Mesendoderm (in vitro differentiated cells): ENCODE data around the gene RCBTB2.
A peak's percentile ranks its signal among the peaks of the same experiment; 100 is the strongest.

ENCODE experiments used
- DNase-seq: peaks from one replicate; pipeline ENCODE4 v3.0.0; 2013
- H2AK5ac ChIP-seq: 2 replicates; pipeline ENCODE4 v1.6.1; 2013; ENCODE audit warnings: low read length, inconsistent platforms
- H2BK120ac ChIP-seq: 2 replicates; pipeline ENCODE4 v1.6.1; 2013; ENCODE audit warnings: low read depth, mild to moderate bottlenecking, low read length, moderate library complexity, mixed read lengths
- H2BK15ac ChIP-seq: replicated peaks from 2 replicates; pipeline ENCODE4 v1.6.1; 2013; ENCODE audit warnings: low read depth, mild to moderate bottlenecking, moderate library complexity
- H2BK5ac ChIP-seq: 2 replicates; pipeline ENCODE4 v1.6.1; 2013; ENCODE audit warnings: low read length, inconsistent platforms
- H3K18ac ChIP-seq: 2 replicates; pipeline ENCODE4 v1.6.1; 2013; ENCODE audit warnings: mild to moderate bottlenecking, low read length, mixed read lengths
- H3K23ac ChIP-seq: one replicate; pipeline ENCODE4 v1.6.1; 2013; ENCODE audit warnings: low read length
- H3K27ac ChIP-seq: 2 replicates; pipeline ENCODE4 v1.5.1; 2013; ENCODE audit warnings: low read depth, mild to moderate bottlenecking, inconsistent platforms, low read length, moderate library complexity
- H3K27me3 ChIP-seq: 2 replicates; pipeline ENCODE4 v1.6.1; 2013; ENCODE audit warnings: low read length, control low read depth, mild to moderate bottlenecking, inconsistent platforms; ENCODE audit not compliant: insufficient read depth, poor library complexity
- H3K36me3 ChIP-seq: 2 replicates; pipeline ENCODE4 v1.6.1; 2013; ENCODE audit warnings: low read length, inconsistent platforms; ENCODE audit not compliant: control insufficient read depth, insufficient read depth
- H3K4ac ChIP-seq: one replicate; pipeline ENCODE4 v1.6.1; 2013; ENCODE audit warnings: low read depth, mild to moderate bottlenecking, low read length, moderate library complexity
- H3K4me1 ChIP-seq: 2 replicates; pipeline ENCODE4 v1.6.1; 2013; ENCODE audit warnings: low read depth, low read length, inconsistent platforms; ENCODE audit not compliant: control insufficient read depth
- H3K4me2 ChIP-seq: 2 replicates; pipeline ENCODE4 v1.6.1; 2013; ENCODE audit warnings: low read length
- H3K4me3 ChIP-seq: 2 replicates; pipeline ENCODE4 v1.5.1; 2013; ENCODE audit warnings: mild to moderate bottlenecking, low read length
- H3K56ac ChIP-seq: one replicate; pipeline ENCODE4 v1.6.1; 2013; ENCODE audit warnings: low read length
- H3K79me1 ChIP-seq: 2 replicates; pipeline ENCODE4 v1.6.1; 2013; ENCODE audit warnings: low read length, inconsistent platforms
- H3K79me2 ChIP-seq: 2 replicates; pipeline ENCODE4 v1.6.1; 2013; ENCODE audit warnings: mild to moderate bottlenecking, low read length; ENCODE audit not compliant: control insufficient read depth, insufficient read depth
- H3K9ac ChIP-seq: 2 replicates; pipeline ENCODE4 v1.6.1; 2013; ENCODE audit warnings: low read length, inconsistent platforms
- H4K5ac ChIP-seq: one replicate; pipeline ENCODE4 v1.6.1; 2013; ENCODE audit warnings: low read length
- H4K8ac ChIP-seq: one replicate; pipeline ENCODE4 v1.6.1; 2013; ENCODE audit warnings: low read depth, mild to moderate bottlenecking, control low read depth, low read length, moderate library complexity
- WGBS: extraction: QIAGEN DNeasy Blood & Tissue Kit; methylation state at CpG from one replicate; pipeline ENCODE4 v1.1.7; 2013; ENCODE audit warnings: low lambda C conversion rate, missing lambda C conversion rate; ENCODE audit not compliant: insufficient coverage; ENCODE audit errors: extremely low coverage; 5-methylcytosine and 5-hydroxymethylcytosine counted together

Gene RCBTB2

DNA sequence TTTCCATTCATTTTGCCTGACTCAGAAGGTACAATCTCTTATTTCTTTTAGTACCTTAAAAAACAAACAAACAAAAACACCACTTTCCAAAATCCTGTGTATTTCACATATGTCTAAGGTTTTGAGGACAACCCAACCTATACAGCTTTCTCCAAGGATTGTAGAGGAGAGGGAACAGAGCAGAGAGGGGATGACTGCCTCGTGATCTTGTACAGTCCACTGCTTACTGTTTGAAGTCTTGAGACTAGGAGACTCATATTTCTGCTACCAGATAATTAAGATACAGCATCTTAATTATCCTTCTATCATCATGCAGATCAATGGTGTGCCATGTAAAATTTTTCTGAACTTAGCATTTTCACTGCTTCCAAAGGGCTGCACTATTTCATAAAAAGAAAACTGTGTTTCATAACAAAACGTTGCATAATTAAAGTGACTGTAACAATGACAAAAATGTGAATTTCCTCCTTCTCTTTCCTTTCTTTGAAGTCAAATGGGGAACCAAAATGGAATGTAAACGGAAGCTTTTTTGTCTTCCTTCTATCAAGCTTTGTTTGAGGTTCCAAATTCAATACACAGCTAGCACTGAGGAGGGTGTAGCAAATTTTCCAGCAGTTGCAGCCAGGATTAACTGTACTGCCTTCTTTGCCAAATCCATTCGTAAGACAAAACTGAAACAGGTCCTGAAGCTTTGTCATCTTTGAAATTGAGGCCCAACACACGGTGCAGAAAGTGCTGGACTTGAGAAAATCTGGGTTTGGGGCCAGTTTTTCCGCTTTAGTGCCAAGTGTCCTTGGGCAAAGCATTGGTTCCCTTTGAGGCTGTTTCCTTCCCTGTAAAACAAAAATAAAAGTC lies 34.9 kb upstream of the RCBTB2 start:
- DNase-seq = no peak
- no peaks in the 10 kb centered on the region for H3K27me3 ChIP-seq
- no peaks in the 10 kb centered on the region for H3K36me3 ChIP-seq
- no peak overlapping the region for H4K8ac ChIP-seq
- peaks cover 3% of the 10 kb centered on the region for H3K4me1 ChIP-seq
- no peak overlapping the region for H3K4me2 ChIP-seq
- H2BK5ac ChIP-seq = no peak overlapping the region
- H3K9ac ChIP-seq = no peak overlapping the region
- no peak overlapping the region for H3K27ac ChIP-seq
- H2BK15ac ChIP-seq = no peak overlapping the region
- H2AK5ac ChIP-seq = no peak overlapping the region
- H3K56ac ChIP-seq = no peak overlapping the region
- H3K79me1 ChIP-seq = no peaks in the 10 kb centered on the region
- H4K5ac ChIP-seq = no peak overlapping the region
- H3K4ac ChIP-seq = no peak overlapping the region
- H2BK120ac ChIP-seq = no peak overlapping the region
- no CpG with 5 or more reads among the region's 6 CpGs for WGBS
- no peak overlapping the region for H3K18ac ChIP-seq
- no peak overlapping the region for H3K4me3 ChIP-seq
- no peak overlapping the region for H3K23ac ChIP-seq
- no peaks in the 10 kb centered on the region for H3K79me2 ChIP-seq

GRCh38 chr13:48564056-48564455 lies 31.2 kb upstream of the RCBTB2 start:
- no peaks in the 10 kb centered on the region for H3K79me2 ChIP-seq

GRCh38 chr13:48563626-48564025 lies 30.7 kb upstream of the RCBTB2 start:
- H3K4me2 ChIP-seq = no peak overlapping the region
- H2BK120ac ChIP-seq = no peak overlapping the region
- H2BK15ac ChIP-seq = no peak overlapping the region
- no peak overlapping the region for H3K56ac ChIP-seq
- H3K79me1 ChIP-seq = no peaks in the 10 kb centered on the region
- H3K27ac ChIP-seq = no peak overlapping the region
- H3K4me1 ChIP-seq = peaks cover 3% of the 10 kb centered on the region
- H3K9ac ChIP-seq = no peak overlapping the region
- H4K8ac ChIP-seq = no peak overlapping the region
- no peak overlapping the region for H3K18ac ChIP-seq
- H2BK5ac ChIP-seq = no peak overlapping the region
- H3K23ac ChIP-seq = no peak overlapping the region
- no peak overlapping the region for H3K4me3 ChIP-seq
- H3K27me3 ChIP-seq = no peaks in the 10 kb centered on the region
- H4K5ac ChIP-seq = no peak overlapping the region
- H2AK5ac ChIP-seq = no peak overlapping the region
- DNase-seq = no peak
- no peak overlapping the region for H3K4ac ChIP-seq
- no peaks in the 10 kb centered on the region for H3K36me3 ChIP-seq
- H3K79me2 ChIP-seq = no peaks in the 10 kb centered on the region

More at GRCh38 chr13:48564056-48564455, 31.2 kb upstream of the RCBTB2 start:
- Histone ChIP-seq H2AK5ac (no peak overlapping the region), H3K36me3 (no peaks in the 10 kb centered on the region), H3K23ac (no peak overlapping the region), H4K5ac (no peak overlapping the region), H3K4me3 (no peak overlapping the region), H3K56ac (no peak overlapping the region), H2BK120ac (no peak overlapping the region), H3K18ac (no peak overlapping the region), H3K27ac (no peak overlapping the region), H3K27me3 (no peaks in the 10 kb centered on the region), H3K4me1 (peaks cover 3% of the 10 kb centered on the region), H4K8ac (peak overlapping the region; percentile 86), H3K4ac (no peak overlapping the region), H3K9ac (no peak overlapping the region), H3K4me2 (no peak overlapping the region), H2BK5ac (no peak overlapping the region), H2BK15ac (no peak overlapping the region), H3K79me1 (no peaks in the 10 kb centered on the region)
- no peak for DNase-seq
- no CpG with 5 or more reads among the region's 3 CpGs for WGBS

GRCh38 chr13:48562296-48563066 lies 29.6 kb upstream of the RCBTB2 start:
- no peak overlapping the region for H2BK15ac ChIP-seq
- H3K4me1 ChIP-seq = no peaks in the 10 kb centered on the region
- H3K23ac ChIP-seq = no peak overlapping the region
- no peak overlapping the region for H3K9ac ChIP-seq
- no peak overlapping the region for H3K27ac ChIP-seq
- H3K18ac ChIP-seq = no peak overlapping the region
- no peak overlapping the region for H3K56ac ChIP-seq
- no peaks in the 10 kb centered on the region for H3K79me2 ChIP-seq
- no peak overlapping the region for H2AK5ac ChIP-seq
- no peak overlapping the region for H3K4ac ChIP-seq
- no peak overlapping the region for H3K4me3 ChIP-seq
- H2BK120ac ChIP-seq = no peak overlapping the region
- H3K79me1 ChIP-seq = no peaks in the 10 kb centered on the region
- WGBS = no CpG with 5 or more reads among the region's 4 CpGs
- DNase-seq = no peak
- H3K4me2 ChIP-seq = no peak overlapping the region
- H3K36me3 ChIP-seq = no peaks in the 10 kb centered on the region
- H4K5ac ChIP-seq = no peak overlapping the region
- no peak overlapping the region for H4K8ac ChIP-seq
- no peaks in the 10 kb centered on the region for H3K27me3 ChIP-seq
- H2BK5ac ChIP-seq = no peak overlapping the region

DNA sequence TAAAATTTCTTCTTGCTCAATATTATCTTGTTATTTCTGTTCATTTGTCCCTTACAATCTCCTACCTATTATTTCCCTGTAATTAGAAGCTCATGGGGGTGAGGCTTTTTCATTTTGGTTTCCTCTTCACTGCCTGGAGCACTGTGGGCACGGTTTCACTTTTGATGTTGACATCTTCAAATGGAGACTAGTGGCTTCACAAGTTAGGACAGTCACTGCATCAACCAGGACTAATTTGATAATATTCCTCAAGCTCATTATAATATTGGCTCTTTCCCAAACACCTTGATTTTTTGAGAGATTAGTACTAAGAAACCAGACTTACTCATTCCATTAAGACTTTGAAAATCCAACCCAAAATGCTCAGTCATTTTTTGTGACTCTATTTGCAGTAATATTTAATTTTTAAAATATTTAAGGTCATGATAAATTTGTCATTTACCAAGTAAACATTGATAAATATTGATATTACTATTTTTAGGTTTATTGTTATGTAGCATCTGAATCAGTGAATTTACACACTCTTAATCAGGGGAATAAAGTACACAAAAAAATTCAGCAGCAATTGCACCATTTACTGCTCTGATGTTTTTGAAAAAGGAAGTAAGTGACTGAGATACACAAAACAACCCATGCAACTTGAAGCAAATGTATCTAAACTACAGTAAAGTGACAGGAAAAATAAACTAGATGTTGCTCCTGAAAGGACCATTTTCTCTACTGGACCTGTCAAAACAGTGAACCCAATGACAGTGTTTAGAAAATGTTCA lies 28.8 kb upstream of the RCBTB2 start:
- no peaks in the 10 kb centered on the region for H3K79me2 ChIP-seq
- no CpG with 5 or more reads among the region's 1 CpG for WGBS

More for the DNA sequence above, 28.8 kb upstream of the RCBTB2 start:
- Histone ChIP-seq H3K4me3 (no peak overlapping the region), H2AK5ac (no peak overlapping the region), H4K8ac (no peak overlapping the region), H3K4me1 (no peaks in the 10 kb centered on the region), H3K4ac (no peak overlapping the region), H3K27me3 (no peaks in the 10 kb centered on the region), H2BK15ac (no peak overlapping the region), H3K36me3 (no peaks in the 10 kb centered on the region), H3K9ac (no peak overlapping the region), H3K79me1 (no peaks in the 10 kb centered on the region), H3K56ac (no peak overlapping the region), H4K5ac (no peak overlapping the region), H3K4me2 (no peak overlapping the region), H2BK5ac (no peak overlapping the region), H3K27ac (no peak overlapping the region), H3K23ac (no peak overlapping the region), H2BK120ac (no peak overlapping the region), H3K18ac (no peak overlapping the region)
- DNase-seq = no peak
